ENCODE data around the gene PTPRK. TPM values are rescaled to one million over a fixed set of nuclear protein-coding genes. Genes with fewer than 3 reads are reported as not detected.

PTPRK gene
- total RNA-seq, 1 experiment from 2014 or later: 89.3 TPM

- Histone ChIP-seq H3K4me2 (no peak overlapping the region), H2AFZ (no peak overlapping the region), H3K36me3 (ENCODE audit: low read depth) (no peaks in the 10 kb centered on the region), H3K4me1 (replicated peaks; ENCODE audit: insufficient read depth) (no peaks in the 10 kb centered on the region), H3K9me3 (ENCODE audit: insufficient read depth, low read depth) (no peaks in the 10 kb centered on the region), H3K4me3 (no peak overlapping the region), H4K20me1 (ENCODE audit: insufficient read depth) (no peaks in the 10 kb centered on the region), H3K27ac (no peak overlapping the region), H3K27me3 (ENCODE audit: insufficient read depth, low read depth) (no peaks in the 10 kb centered on the region), H3F3A (ENCODE audit: insufficient read depth, low read depth) (no peaks in the 10 kb centered on the region), H3K9me2 (ENCODE audit: insufficient read depth) (no peaks in the 10 kb centered on the region; the same call in 1 of the 2 replicates), H3K79me2 (ENCODE audit: low read depth) (0 out of 2 replicates have a peak, but pooled peaks cover 6% of the 10 kb centered on the region)
- DNase-seq: no peak
- ChIA-PET POLR2A (ENCODE audit: unreplicated experiment) (no interaction called here), CTCF (no interaction called here)
- TF ChIP-seq EZH2 (IDR thresholded peaks at IDR 0.05; ENCODE audit: low read depth) (no peak), CTCF (conservative IDR thresholded peaks at IDR 0.05) (no peak)
- intact Hi-C loops (cut with micrococcal nuclease; ENCODE audit: unreplicated experiment): no loop called here
- no TSS peak for BruUV-seq (replicated peaks)
Measured at GRCh38 chr6:128114164-128114563, 406.2 kb downstream of the PTPRK start.

- intact Hi-C loops (cut with micrococcal nuclease; ENCODE audit: unreplicated experiment): no loop called here
- Histone ChIP-seq H3F3A (ENCODE audit: insufficient read depth, low read depth) (no peaks in the 10 kb centered on the region), H2AFZ (no peak overlapping the region), H3K9me2 (ENCODE audit: insufficient read depth) (no peaks in the 10 kb centered on the region; the same call in 1 of the 2 replicates), H3K4me3 (no peak overlapping the region), H3K4me2 (no peak overlapping the region), H3K36me3 (ENCODE audit: low read depth) (no peaks in the 10 kb centered on the region), H4K20me1 (ENCODE audit: insufficient read depth) (no peaks in the 10 kb centered on the region), H3K27me3 (ENCODE audit: insufficient read depth, low read depth) (no peaks in the 10 kb centered on the region), H3K4me1 (replicated peaks; ENCODE audit: insufficient read depth) (no peaks in the 10 kb centered on the region), H3K9me3 (ENCODE audit: insufficient read depth, low read depth) (no peaks in the 10 kb centered on the region), H3K79me2 (ENCODE audit: low read depth) (0 out of 2 replicates have a peak, but pooled peaks cover 3% of the 10 kb centered on the region), H3K27ac (no peak overlapping the region)
- CTCF ChIA-PET: no interaction called here
- TF ChIP-seq CTCF (conservative IDR thresholded peaks at IDR 0.05): no peak
- TF ChIP-seq EZH2 (IDR thresholded peaks at IDR 0.05; ENCODE audit: low read depth): no peak
- no TSS peak for BruUV-seq (replicated peaks)
- DNase-seq: no peak
- POLR2A ChIA-PET (ENCODE audit: unreplicated experiment): no interaction called here
Measured at GRCh38 chr6:128112494-128112893, 407.9 kb downstream of the PTPRK start.

- no TSS peak for BruUV-seq (replicated peaks)
- H3F3A ChIP-seq (ENCODE audit: insufficient read depth, low read depth): no peaks in the 10 kb centered on the region
- no peaks in the 10 kb centered on the region for H3K36me3 ChIP-seq (ENCODE audit: low read depth)
- H3K27ac ChIP-seq: no peak overlapping the region
- H3K79me2 ChIP-seq (ENCODE audit: low read depth): 0 out of 2 replicates have a peak, but pooled peaks cover 3% of the 10 kb centered on the region
- H3K9me2 ChIP-seq (ENCODE audit: insufficient read depth): no peaks in the 10 kb centered on the region; the same call in 1 of the 2 replicates
- H4K20me1 ChIP-seq (ENCODE audit: insufficient read depth): no peaks in the 10 kb centered on the region
- no peaks in the 10 kb centered on the region for H3K9me3 ChIP-seq (ENCODE audit: insufficient read depth, low read depth)
- ChIA-PET POLR2A (ENCODE audit: unreplicated experiment) (no interaction called here), CTCF (no interaction called here)
- TF ChIP-seq EZH2 (IDR thresholded peaks at IDR 0.05; ENCODE audit: low read depth): no peak
- intact Hi-C loops (cut with micrococcal nuclease; ENCODE audit: unreplicated experiment): no loop called here
- no peaks in the 10 kb centered on the region for H3K27me3 ChIP-seq (ENCODE audit: insufficient read depth, low read depth)
- H3K4me1 ChIP-seq (replicated peaks; ENCODE audit: insufficient read depth): no peaks in the 10 kb centered on the region
- no peak overlapping the region for H2AFZ ChIP-seq
- H3K4me3 ChIP-seq: no peak overlapping the region
- no peak for DNase-seq
- H3K4me2 ChIP-seq: no peak overlapping the region
Measured at GRCh38 chr6:128111096-128111495, 409.3 kb downstream of the PTPRK start.

- Histone ChIP-seq H3F3A (ENCODE audit: insufficient read depth, low read depth) (no peaks in the 10 kb centered on the region), H3K4me3 (no peak overlapping the region), H4K20me1 (ENCODE audit: insufficient read depth) (no peaks in the 10 kb centered on the region), H3K9me3 (ENCODE audit: insufficient read depth, low read depth) (no peaks in the 10 kb centered on the region), H3K4me2 (no peak overlapping the region), H3K27ac (no peak overlapping the region), H3K79me2 (ENCODE audit: low read depth) (no peaks in the 10 kb centered on the region), H3K27me3 (ENCODE audit: insufficient read depth, low read depth) (no peaks in the 10 kb centered on the region), H3K9me2 (ENCODE audit: insufficient read depth) (no peaks in the 10 kb centered on the region; the same call in 1 of the 2 replicates), H2AFZ (no peak overlapping the region), H3K36me3 (ENCODE audit: low read depth) (no peaks in the 10 kb centered on the region), H3K4me1 (replicated peaks; ENCODE audit: insufficient read depth) (no peaks in the 10 kb centered on the region)
- no TSS peak for BruUV-seq (replicated peaks)
- ChIA-PET POLR2A (ENCODE audit: unreplicated experiment) (no interaction called here), CTCF (no interaction called here)
- DNase-seq: no peak
- intact Hi-C loops (cut with micrococcal nuclease; ENCODE audit: unreplicated experiment): no loop called here
- TF ChIP-seq EZH2 (IDR thresholded peaks at IDR 0.05; ENCODE audit: low read depth) (no peak), CTCF (conservative IDR thresholded peaks at IDR 0.05) (no peak)
Measured at GRCh38 chr6:128107682-128108081, 412.7 kb downstream of the PTPRK start.
